ENCODE measurements around the gene PLEKHJ1.

- TF ChIP-seq CTCF (IDR thresholded peaks at IDR 0.05) (no peak), POLR2A (IDR thresholded peaks at IDR 0.05) (no peak)
Measured at GRCh38 chr19:2229103-2230032, 6.8 kb downstream of the PLEKHJ1 start.
